IMR-90 (cell line): ENCODE measurements around the gene TNKS2.

Experiments
- CEBPB ChIP-seq: IDR thresholded peaks from 2 replicates; pipeline ENCODE4 v1.6.1; 2012; ENCODE audit warnings: low read depth, low read length, improper control_type of control experiment
- CTCF ChIP-seq: conservative IDR thresholded peaks from 2 replicates; pipeline ENCODE4 v1.5.1; 2012; ENCODE audit warnings: mild to moderate bottlenecking, low read depth, low read length, improper control_type of control experiment
- MAZ ChIP-seq: IDR thresholded peaks from 2 replicates; pipeline ENCODE4 v1.6.1; 2012; ENCODE audit warnings: low read depth, mild to moderate bottlenecking, low read length, improper control_type of control experiment, moderate library complexity, borderline replicate concordance
- NFE2L2 ChIP-seq: fragments of 150-350 bp; IDR thresholded peaks from 2 replicates; pipeline ENCODE4 v1.6.1; 2016; ENCODE audit warnings: low read depth, mild to moderate bottlenecking, low read length
- POLR2A ChIP-seq: IDR thresholded peaks from 2 replicates; pipeline ENCODE4 v1.6.1; 2012; ENCODE audit warnings: mild to moderate bottlenecking, low read depth, low read length
- RFX5 ChIP-seq: IDR thresholded peaks from 2 replicates; pipeline ENCODE4 v1.8.0; 2012; ENCODE audit warnings: low read depth, mild to moderate bottlenecking, low read length, moderate library complexity
- USF2 ChIP-seq: fragments of 150-350 bp; IDR thresholded peaks from 2 replicates; pipeline ENCODE4 v1.6.1; 2017; ENCODE audit warnings: mild to moderate bottlenecking, antibody characterized with exemption, low read length, low read depth

GRCh38 chr10:91816981-91817380 lies 18.8 kb downstream of the TNKS2 start:
- no peak for TF ChIP-seq USF2
- no peak for TF ChIP-seq POLR2A
- no peak for TF ChIP-seq RFX5
- no peak for TF ChIP-seq CEBPB
- no peak for TF ChIP-seq CTCF
- TF ChIP-seq NFE2L2, result no peak
- TF ChIP-seq MAZ, result no peak
